ENCODE data around the gene PHF2. TPM values are rescaled to one million over a fixed set of nuclear protein-coding genes. Genes with fewer than 3 reads are reported as not detected.

The PHF2 gene
- total and polyA plus RNA-seq, 2 of the 8 experiments (the other 6 are each of a cell fraction or from before 2014, with no cell fraction given): 3.4 to 9.4 TPM

GRCh38 chr9:93594041-93594756 is 17.8 kb downstream of the PHF2 start:
- Histone ChIP-seq H3K9ac (replicated peaks in 1 of 4; ENCODE audit: extremely low read depth in 1 of 4, low read depth in 3 of 4, low read length in 3 of 4) (no peak overlapping the region), H2BK15ac (ENCODE audit: low read length) (no peak overlapping the region), H3K79me2 (ENCODE audit: control insufficient read depth in 1 of 2, insufficient read depth in 2 of 2, low read length in 2 of 2) (peaks cover 0 to 12% of the 10 kb centered on the region in 2 experiments; a peak in 2 of 4 replicates), H3K18ac (ENCODE audit: extremely low read depth, low read length) (no peak overlapping the region), H2BK20ac (ENCODE audit: low read length) (no peak overlapping the region), H3K79me1 (ENCODE audit: low read depth, low read length) (peaks cover 5% of the 10 kb centered on the region; the same call in 1 of the 2 replicates), H3K56ac (replicated peaks; ENCODE audit: insufficient read length, low read depth, low read length) (no peak overlapping the region), H4K91ac (replicated peaks; ENCODE audit: insufficient read length, low read length) (peak overlapping the region; percentile 66), H3K4me2 (ENCODE audit: insufficient read depth in 1 of 2, low read depth in 2 of 2, low read length in 2 of 2) (no peak overlapping the region), H2BK5ac (ENCODE audit: low read depth, low read length) (peak overlapping the region; percentile 28; the same call in 1 of the 2 replicates), H3K14ac (ENCODE audit: insufficient read length) (no peak overlapping the region), H3K23me2 (ENCODE audit: low read depth, low read length) (no peaks in the 10 kb centered on the region), H2AFZ (ENCODE audit: low read length) (no peak overlapping the region), H2BK120ac (replicated peaks; ENCODE audit: low read depth, low read length) (no peak overlapping the region), H2BK12ac (ENCODE audit: low read depth, low read length) (no peak overlapping the region; the same call in 1 of the 2 replicates), H3K36me3 (ENCODE audit: control insufficient read depth in 2 of 4, insufficient read depth in 4 of 4, low read length in 3 of 4) (no peaks in the 10 kb centered on the region), H3K27ac (ENCODE audit: low read depth, low read length) (no peak overlapping the region), H3K4ac (replicated peaks; ENCODE audit: insufficient read length, low read depth, low read length) (no peak overlapping the region), H3K9me3 (ENCODE audit: insufficient read depth in 2 of 2, low read depth in 1 of 2, low read length in 1 of 2) (no peaks in the 10 kb centered on the region), H3K27me3 (replicated peaks in 1 of 4; ENCODE audit: control insufficient read depth in 3 of 4, extremely low read depth in 1 of 4, insufficient read depth in 3 of 4, low read length in 3 of 4) (no peaks in the 10 kb centered on the region), H4K5ac (ENCODE audit: insufficient read length, low read depth, low read length) (no peak overlapping the region), H4K20me1 (replicated peaks in 1 of 2; ENCODE audit: control insufficient read depth in 1 of 2, insufficient read depth in 2 of 2, low read length in 2 of 2) (peaks cover 1 to 8% of the 10 kb centered on the region in 2 experiments), H3K4me1 (replicated peaks in 1 of 4; ENCODE audit: control insufficient read depth in 3 of 4, insufficient read depth in 4 of 4, low read length in 3 of 4) (peaks cover 0 to 16% (median 9%) of the 10 kb centered on the region in 4 experiments; a peak in 6 of 7 replicates), H3K4me3 (ENCODE audit: extremely low read depth in 1 of 4, insufficient read depth in 2 of 4, low read depth in 3 of 4, low read length in 4 of 4) (no peak overlapping the region), H3K23ac (ENCODE audit: insufficient read length) (no peak overlapping the region), H2AK5ac (ENCODE audit: low read depth, low read length) (peak overlapping the region; percentile 76; the same call in 1 of the 2 replicates), H4K8ac (ENCODE audit: extremely low read depth, insufficient read depth, low read length) (no peak overlapping the region)
- TF ChIP-seq CTBP2 (IDR thresholded peaks at IDR 0.05; ENCODE audit: borderline replicate concordance, insufficient read depth, insufficient read length, low read length): no peak
- no peak for TF ChIP-seq RNF2 (IDR thresholded peaks at IDR 0.05; ENCODE audit: borderline replicate concordance, low read depth, low read length, missing control alignments, poor library complexity, severe bottlenecking)
- TF ChIP-seq SP4 (IDR thresholded peaks at IDR 0.05; ENCODE audit: low read length): no peak
- no peak for TF ChIP-seq KDM4A (IDR thresholded peaks at IDR 0.05; ENCODE audit: low read depth, low read length, severe bottlenecking)
- no peak for TF ChIP-seq TCF12 (IDR thresholded peaks at IDR 0.05; ENCODE audit: low read depth, low read length)
- no peak for TF ChIP-seq CBX5 (IDR thresholded peaks at IDR 0.05; ENCODE audit: low read depth, low read length)
- no peak for TF ChIP-seq FOSL1 (IDR thresholded peaks at IDR 0.05; ENCODE audit: insufficient read depth, low read depth, low read length)
- TF ChIP-seq, protein P1, sequence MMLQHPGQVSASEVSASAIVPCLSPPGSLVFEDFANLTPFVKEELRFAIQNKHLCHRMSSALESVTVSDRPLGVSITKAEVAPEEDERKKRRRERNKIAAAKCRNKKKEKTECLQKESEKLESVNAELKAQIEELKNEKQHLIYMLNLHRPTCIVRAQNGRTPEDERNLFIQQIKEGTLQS (IDR thresholded peaks at IDR 0.05; ENCODE audit: insufficient read depth, low read depth, low read length): no peak
- no peak for FAIRE-seq
- POLR2A ChIA-PET (ENCODE audit: partially characterized antibody): interaction anchor here (0.6 to 1.4 kb wide), 2 partner anchors 16 to 20 kb away, joined by 4 to 6 read pairs; no protein-coding TSS in a partner anchor
- DNase-seq (ENCODE audit: low read depth in 1 of 2, low spot score in 2 of 2): peak in 1 of 2 experiments; percentile 46
- 81% methylated on average over 9 of the region's 9 CpGs; no CpG with 5 or more reads in 1 of the 2 experiments for WGBS, 2 experiments (ENCODE audit: extremely low coverage in 1 of 2, insufficient coverage in 1 of 2, insufficient read length in 1 of 2, insufficient replicate concordance in 2 of 2, low coverage in 1 of 2, low lambda C conversion rate in 2 of 2, missing lambda C conversion rate in 1 of 2)
- CTCF ChIA-PET (ENCODE audit: partially characterized antibody): interaction anchor here (0.6 to 2.5 kb wide), 7 partner anchors 19 to 591 kb away, joined by 3 to 9 read pairs (median 3); no protein-coding TSS in a partner anchor

Data from H1 (cell line).